ENCODE results near the gene KRT38.
A peak's percentile ranks its signal among the peaks of the same experiment; 100 is the strongest.
"Not testable (repeated sequence)": the region's sequence is repeated elsewhere in the genome, so short reads cannot be mapped to it uniquely, and the experiment has no call there.

Gene KRT38

DNA sequence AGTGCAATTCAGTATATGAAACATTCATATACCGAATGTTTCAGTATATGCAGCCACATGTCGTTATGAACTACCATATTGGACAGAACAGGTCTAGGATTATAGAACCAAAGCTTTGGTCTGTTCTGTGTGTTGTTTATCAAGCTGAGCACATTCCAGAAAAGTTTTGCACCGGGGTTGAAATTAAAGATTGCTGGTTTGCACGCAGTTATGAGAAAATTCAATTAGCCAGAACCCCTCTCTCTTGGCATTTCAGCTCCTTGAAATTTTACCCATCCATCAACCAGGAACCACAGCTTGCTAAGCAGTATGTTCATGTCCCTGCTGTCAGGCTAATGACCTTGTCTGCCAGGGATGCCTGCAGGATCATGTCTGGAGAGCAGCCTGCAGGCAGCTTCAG, 16.9 kb upstream of the KRT38 start:
- no peak for DNase-seq

DNA sequence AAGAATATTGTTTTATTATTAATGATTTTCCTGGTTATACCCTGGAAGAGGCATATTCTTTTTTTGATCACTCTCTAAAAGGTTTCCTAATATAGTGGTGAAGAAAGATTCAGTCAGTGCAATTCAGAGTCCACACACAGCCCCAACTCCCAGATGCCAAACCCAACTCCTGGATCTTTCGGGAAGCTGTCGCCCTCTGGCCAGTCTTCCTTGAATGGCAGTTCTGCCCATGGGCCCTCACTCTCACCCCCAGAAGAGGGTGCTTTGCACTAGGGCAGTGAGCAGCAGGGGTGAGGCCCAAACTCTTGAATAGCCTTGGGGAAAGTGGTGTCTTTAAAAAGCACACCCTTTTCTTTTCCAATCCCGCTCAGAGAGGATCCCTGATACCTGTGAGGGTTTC, 15.4 kb upstream of the KRT38 start:
- DNase-seq, result peak in 1 of 2 experiments; percentile 17

DNA sequence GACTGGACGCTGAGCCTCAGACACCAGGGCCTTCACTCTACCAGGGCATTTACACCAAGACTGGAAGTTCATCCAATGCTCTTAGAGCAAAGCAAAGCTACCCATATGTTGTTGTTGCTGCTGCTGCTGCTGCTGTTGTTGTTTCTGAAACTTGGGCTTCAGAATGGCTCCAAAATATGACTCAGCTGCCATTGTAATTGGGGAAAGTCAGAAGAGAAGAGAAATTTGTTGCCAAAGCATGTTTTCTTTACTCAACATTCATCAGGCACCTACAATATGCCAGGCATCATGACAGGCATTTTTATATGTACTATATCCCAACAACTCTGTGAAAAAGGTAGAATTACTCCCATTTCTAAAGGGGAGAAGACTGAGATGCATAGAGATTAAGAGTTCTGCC, 14.5 kb upstream of the KRT38 start:
- no peak for DNase-seq

DNA sequence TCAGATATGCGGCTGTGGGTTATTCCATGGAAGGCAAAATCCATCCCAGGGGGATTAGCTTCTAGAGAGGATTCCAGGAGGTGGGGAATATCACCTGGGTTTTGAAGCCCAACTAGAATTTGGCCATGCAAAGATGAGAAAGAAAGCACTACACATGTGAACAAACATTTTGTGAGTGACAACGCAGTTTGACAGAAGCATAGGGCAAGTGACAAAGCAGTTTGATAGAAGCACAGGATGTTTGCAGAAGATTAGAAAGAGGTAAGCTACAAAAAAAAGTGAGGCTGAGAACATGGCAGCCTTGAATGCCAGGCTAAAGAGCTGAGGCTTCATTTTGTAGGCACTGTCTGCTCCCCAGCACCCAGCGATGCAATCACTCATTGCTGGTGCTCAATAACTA, 12.3 kb upstream of the KRT38 start:
- no peak for DNase-seq

DNA sequence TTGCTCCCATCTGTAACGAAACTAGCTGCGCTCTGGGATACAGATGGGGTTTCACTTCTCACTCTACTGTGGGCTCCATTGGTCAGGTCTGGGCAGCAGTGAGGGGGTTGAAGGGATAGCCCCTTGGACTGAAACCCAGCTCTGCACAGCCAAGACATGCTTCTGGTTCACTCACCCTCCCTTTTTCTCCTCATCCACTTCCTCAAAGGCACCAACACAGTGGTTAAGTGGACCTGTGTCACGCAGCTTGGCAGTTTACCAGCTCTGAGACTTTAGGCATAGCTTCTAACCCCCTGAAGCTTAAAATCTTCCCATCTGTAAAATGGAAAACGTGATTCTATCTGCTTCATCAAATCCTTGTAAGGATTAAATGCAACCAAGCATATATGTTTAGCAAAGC, 11.5 kb upstream of the KRT38 start:
- DNase-seq, result no peak

DNA sequence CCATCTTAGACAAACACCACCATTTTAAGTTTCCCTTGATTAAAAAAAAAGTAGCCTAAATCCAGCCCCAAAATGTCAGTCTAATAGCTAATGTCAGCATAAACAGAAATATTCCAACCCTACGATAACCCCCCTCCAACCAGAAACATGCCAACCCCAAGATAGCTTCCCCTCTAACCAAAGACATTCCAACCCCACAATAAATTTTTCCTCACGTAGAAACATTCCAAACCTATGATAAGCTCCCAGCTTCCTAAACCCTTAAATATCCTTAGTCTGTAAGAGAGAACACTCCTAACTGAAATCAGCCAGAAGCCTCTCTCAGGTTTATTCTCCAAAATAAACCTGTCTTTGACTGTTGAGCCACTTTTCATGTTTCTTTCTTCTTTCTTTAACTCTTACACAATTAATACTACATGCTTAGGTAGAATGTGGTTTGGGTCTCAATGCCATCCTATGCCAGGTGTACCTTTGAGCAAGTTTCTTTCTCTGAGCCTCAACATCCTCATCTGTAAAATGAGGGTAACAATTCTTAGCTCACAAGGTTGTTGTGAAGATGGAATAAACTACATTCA, 10.5 kb upstream of the KRT38 start:
- DNase-seq, result no peak

DNA sequence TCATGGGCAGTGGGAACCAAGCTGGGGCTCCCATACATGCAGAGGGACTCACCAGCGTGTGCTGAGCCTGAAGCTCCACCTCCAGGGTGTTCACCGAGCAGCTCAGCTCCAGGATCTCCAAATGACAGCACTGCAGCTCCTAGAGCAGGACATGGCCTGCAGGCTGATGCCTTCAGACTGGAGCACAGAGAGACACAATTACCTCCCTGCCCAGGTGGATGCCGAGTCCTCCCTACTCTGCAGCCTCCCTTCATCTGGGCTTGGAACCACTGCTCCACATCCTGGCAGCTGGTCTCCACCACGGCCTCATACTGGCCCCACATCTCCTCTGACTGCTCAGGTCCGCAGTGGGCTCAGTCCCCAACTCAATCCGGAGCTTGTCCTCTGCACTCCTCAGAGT, 8.2 kb upstream of the KRT38 start:
- no peak for DNase-seq

DNA sequence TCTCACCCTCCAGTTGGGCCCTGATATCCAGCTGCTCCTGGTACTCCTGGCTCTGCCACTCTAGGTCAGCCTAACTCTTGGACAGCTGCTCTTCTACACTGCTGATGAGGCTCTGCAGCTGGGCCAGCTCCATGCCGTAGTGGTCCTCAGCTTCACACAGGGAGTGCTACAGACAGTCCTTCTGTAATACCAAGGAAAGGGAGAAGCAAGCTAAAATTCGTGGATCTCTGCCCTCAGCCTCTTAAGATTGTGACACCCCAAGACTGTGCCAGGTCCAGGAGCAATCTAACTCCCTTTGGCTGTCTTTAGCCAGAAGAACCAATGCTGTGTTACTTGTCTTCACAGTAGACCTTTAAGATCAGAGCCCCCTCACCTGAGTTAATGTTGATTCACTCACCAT, 7.7 kb upstream of the KRT38 start:
- DNase-seq, result no peak

DNA sequence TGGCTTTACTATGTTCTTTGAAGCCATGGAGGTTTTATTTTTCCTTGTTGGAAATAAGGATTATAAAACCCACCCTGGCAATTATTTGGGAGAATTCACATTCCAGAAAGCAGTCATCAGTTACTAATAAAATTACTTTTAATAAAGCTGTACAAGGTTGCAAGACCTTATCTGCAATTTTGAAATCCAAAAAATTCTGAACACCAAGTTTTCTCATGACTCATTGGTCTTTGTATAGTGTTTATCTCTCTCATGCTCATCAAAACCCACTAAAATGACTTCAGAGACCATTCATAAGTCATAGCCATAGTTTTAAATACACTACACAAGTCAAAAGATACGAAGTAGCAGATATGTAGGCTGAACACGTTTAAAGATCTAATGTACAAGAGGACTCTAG, 6.0 kb upstream of the KRT38 start:
- no peak for DNase-seq

DNA sequence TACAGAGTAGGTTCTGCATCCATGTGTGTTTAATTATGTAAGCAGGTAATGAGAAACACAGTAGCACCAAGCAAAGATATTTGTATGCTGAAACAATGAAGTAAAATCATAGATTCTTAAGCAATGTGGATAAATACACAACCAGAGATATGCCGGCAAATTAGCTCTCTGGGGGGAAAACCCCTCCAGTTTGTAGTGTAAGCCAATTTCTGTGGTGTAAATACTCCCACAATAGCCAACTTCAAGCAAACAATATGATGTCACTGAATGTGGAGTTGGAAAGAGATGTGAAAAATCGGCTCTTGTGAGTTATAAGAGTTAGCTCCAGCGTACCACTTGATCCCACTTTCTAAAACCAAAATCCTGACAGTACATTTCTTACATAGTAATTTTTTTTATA, 3.9 kb upstream of the KRT38 start:
- no peak for DNase-seq

DNA sequence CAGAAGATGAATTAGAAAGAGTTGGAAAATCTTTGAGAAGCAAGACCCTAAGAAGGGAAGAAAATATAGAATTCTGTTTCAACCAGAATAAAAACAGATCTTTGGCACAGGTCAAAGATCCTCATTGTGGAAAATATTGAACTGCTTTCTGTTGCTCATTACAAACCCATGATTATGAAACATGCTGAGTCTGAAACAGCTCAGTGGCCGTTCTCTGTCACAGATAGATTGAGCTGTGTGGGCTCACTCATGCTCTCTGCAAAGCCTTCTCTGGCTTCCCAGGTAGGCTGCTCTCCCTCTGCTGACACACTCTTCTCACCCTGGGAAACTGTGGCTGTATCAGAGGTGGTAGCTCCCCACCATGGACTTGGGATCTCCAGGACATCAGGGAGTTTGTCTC, 3.4 kb upstream of the KRT38 start:
- DNase-seq, result no peak

DNA sequence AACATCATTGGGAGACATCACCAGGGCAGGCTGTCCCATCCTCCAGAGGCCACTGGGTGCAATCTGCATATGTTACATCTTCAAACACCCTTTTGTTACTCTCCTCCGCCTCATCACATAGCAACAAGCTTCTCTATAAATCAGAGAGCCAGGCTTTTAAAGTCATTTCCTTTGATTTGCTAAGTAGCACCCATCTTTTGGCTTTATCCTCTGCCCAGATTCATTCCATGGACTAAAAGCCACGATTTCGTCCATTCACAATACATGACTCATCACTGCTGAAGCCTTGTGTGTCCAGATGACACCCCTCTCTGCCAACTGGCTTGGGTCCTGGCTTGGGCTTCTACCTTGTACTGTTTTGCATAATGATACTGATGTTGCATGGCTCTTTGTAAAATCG, 2.0 kb upstream of the KRT38 start:
- DNase-seq, result peak in 1 of 2 experiments; percentile 36

DNA sequence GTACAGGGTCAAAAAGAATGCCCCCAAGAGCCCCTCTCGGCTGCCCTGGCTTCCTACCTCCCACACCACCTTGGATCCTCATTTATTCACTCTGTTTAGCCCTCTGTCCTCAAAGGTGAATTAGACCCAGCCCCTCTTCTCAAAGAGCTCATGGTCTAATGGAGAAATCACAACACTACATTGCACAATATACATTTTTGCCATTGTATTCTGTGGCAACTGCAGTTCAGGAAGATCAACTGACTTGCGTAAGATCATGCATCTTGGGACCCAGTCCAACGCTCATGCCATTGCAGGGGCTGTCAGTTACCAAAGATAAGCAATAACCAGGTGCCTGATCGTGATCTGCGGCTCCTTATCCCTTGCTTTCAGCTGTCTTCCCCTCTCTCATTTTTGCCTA, 1.4 kb downstream of the KRT38 start:
- no peak for DNase-seq

DNA sequence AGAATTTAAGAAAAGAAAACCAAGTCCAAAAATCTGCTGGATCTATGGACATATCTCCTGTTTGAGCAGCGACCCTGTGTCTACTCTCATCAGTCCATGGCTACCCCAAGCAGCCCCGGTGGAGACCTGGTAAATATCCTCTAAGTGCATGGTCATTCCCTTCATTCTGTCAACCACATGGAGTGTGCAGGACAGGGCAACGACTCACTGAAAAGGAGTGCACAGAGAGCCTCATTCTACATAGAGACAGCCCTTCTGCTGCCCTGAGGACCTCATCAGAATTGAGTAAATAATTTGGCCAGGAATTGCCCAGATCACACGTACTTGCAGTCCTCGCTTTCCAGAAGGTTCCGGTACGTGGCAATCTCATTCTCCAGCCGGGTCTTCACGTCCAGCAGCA, 3.0 kb downstream of the KRT38 start:
- DNase-seq, result no peak

DNA sequence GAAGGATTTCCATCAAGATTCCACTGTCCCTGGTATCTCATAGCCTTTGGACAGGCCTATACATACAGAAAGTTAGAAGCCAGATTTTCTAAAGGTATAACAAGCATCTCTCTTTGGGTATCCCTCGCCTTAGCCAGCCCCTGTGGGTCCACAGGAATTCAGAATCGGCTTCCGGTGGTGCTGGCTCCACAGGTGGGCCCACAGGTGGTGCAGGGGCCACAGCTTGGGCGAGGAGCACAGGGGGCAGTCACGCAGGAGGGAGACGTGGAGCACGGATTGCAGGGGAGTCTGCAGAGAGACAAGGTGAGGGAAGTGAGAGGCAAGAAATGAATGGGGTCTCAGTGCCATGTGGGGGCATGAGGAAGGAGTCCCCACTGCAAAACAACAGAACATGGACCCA, 3.5 kb downstream of the KRT38 start:
- no peak for DNase-seq

DNA sequence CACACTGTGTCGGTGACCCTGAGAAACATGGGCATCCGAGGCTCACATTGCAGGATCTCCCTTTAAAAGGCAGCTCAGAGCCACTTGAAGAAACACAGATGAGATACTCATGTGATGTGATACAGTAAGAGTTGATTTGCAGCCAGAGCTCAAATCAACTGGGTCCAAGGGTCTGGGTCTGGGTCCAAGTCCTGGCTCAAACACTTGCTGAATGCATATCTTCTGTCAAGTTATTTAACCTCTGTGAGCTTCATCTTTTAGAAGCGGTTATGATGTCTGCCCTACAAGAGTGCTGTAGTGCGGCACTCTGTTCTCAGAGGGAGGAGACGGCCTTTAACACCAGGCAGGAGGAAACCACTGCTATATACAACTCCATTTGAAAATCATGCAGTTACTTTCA, 6.4 kb downstream of the KRT38 start:
- no peak for DNase-seq

DNA sequence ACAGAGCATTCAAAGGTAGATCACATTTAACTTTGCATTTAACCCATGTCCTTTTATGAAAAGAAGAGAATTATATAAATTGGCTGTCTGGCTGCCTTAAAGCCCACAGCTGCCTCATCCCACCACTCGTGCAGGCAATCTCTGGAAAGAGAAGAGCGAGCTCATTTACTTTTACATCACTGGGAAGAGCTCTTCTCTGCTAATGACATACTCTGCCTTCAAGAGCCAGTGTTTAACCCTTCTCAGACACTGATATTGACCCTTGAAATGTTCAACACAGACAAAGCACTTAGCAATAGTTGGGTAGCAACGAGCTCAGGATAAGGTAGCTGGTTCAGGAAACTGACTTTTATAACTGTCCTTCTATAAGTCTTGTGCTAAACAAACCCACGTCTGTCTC, 6.8 kb downstream of the KRT38 start:
- no peak for DNase-seq

DNA sequence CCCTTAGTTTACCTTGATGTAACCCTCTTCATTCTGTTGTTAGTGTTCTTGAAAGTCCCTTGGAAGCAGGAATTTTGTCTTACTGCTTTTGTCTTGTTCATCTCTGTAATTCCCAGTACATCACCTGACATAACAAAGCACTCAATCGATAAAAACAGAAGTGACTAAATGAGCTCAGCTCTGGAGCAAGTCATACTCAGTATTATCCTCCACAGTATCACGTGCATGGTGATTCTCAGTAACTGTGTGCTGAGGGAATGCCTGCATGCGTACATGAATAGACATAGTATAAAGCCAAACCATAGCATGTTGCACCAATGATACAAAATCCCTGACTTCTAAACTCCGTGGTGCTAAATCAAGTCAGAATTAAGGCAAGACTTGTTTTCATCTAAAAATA, 7.2 kb downstream of the KRT38 start:
- no peak for DNase-seq

DNA sequence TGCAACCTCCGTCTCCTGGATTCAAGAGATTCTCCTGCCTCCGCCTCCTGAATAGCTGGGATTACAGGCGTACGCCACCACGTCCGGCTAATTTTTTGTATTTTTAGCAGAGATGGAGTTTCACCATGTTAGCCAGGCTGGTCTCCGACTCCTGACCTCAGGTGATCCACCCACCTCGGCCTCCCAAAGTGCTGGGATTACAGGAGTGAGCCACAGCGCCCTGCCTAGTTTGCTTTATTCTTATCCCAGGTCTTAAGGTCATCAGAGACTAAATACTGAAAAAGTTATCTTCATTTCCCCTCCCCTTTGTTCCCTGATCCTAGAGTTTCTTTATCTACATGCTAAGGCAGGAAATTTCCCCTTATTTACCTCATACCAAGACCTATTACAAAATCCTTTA, 10.4 kb downstream of the KRT38 start:
- DNase-seq, result not testable (repeated sequence)

DNA sequence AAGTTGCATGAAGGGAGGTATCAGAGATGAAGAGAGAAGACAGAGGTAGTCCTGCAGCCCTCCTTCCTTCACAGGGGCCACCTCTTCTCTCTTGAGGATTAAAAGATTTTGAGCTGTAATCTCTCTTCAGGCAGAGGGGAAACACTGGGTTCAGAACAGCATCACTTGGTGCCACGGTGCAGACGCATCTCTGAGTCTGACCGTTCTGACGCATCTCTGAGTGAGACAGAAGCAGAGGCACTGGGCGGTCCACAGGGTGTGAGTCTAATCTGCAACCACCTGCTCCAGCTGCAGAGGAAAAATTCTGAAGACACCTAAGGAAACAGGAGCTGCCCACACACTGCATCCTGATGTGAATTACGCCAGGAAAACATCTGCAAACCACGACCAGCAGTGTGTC, 11.1 kb downstream of the KRT38 start:
- no peak for DNase-seq

DNA sequence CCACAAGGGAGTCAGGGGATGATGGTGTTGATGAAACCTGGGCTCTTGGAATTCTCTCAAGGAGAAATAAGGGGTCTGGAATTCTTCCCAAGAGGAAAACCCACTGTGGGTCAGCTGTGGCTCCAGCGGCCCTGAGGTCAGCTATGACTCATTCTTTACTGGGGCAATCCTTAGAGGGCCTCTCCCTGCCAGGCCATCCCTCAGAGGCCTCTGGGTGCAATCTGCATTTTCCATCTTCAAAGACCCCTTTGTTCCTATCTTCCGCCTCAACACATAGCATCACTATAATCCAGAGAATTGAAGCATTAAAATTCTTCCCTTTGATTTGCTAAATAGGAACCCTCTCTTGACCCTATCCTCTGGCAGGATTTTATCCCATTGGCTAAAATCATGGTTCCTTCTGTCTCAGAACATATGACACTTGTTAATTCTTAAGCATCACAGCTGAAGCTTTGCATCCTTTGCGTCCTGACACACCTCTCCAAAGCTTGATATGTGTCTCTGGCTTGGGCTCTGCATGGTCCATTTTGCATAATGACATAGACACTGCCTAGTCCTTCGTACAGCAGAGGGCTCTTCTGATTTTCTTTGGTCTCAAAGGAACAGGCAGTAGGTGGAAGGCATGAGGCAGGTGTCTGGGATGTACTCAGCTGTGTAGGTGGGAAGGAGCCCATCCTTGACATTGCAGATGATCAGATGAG, 12.0 kb downstream of the KRT38 start:
- peak in 1 of 2 experiments; percentile 22 for DNase-seq

DNA sequence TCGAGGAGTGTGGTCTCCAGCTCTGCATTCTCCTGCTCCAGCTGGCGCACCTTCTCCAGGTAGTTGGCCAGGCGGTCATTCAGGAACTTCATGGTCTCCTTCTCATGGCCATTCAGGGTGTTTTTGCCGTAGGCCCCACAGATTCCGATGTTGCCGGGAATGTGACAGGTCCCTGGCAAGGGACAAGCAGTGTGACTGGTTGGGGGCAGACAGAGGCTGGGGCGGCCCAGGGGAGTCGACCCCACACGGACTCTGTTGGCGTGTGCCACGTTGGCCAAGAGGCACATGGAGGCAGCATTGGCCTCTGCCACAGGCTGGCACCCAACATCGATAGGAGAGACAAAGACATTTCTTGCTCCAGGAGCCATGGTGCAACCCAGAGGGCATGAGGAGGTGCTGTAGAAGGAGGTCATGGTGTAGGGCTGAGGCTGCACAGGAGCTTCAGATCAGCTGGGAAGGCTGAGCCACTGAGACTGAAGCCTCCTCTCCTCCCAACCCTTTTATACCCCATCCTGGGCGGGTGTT, 16.6 kb downstream of the KRT38 start, which contains the start of gene KRT37:
KRT37 (minus strand) TSS at position 475 of the 525 bp plus-strand sequence; CDS start at position 413, 62 bp downstream.
- DNase-seq, result no peak

DNA sequence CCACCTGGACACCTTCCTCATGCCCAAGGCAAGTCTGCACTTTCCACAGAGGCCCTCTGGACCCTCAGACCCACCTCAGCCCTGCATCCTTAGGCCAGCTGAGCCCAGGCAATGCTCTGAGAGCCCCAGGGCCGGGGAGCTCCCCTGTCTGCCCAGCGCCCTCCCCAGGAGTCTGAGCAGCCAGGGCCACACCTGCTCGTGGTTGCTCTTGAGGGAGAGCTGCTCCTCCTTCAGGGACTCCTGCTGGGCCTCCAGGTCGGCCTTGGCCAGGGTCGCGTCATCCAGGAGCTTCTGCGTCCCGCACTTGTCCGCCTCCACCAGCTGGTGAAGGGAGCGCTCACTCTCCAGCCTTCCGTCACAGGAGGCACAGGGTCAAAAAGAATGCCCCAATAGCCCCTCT, 18.2 kb downstream of the KRT38 start:
- DNase-seq, result not testable (repeated sequence)

DNA sequence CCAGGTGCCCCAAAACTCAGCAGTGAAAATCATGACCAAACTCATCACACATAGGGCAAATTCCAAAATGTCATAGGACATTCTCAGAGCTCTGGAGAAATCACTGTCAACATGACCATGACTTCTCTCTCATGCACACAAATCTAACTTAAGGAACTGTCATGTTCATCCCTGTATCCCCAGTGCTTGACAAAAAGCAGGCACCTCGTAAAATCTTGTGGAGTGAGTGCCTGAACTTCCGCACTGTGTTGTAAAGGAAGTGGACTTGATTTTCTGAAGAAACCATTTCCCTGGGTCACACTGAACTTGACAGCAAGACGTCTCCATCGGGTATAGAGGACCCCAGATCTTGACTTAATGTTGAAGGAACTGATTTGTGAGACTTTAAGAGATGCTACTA, 19.2 kb downstream of the KRT38 start:
- no peak for DNase-seq

DNA sequence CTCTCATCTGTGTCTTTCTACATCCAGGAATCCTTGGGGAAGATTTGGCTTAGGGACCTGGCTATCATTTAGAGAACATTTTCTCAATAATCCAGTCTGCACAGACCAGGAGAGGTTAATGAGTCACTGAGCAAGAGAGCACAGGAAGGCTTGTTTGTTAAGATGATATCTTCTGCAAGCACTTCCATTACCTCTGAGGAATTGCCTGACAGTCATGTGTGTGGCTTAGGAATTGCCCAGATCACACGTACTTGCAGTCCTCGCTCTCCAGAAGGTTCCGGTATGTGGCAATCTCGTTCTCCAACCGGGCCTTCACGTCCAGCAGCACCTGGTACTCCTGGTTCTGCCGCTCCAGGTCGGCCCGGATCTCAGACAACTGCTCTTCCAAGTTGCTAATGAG, 19.7 kb downstream of the KRT38 start:
- no peak for DNase-seq
